Measurements from ENCODE around the gene CREB1. TPM values are rescaled to one million over a fixed set of nuclear protein-coding genes. Genes with fewer than 3 reads are reported as not detected.

Gene CREB1
- total RNA-seq, 4 donors from 2014 or later = 38.2 to 82.3 (median 49.4) TPM

- no peak for DNase-seq (ENCODE audit: low spot score)
- TF ChIP-seq CTCF (IDR thresholded peaks at IDR 0.05) = no peak
- ATAC-seq (ENCODE audit: low FRiP score) = no peak
Observed at GRCh38 chr2:207603486-207603885, 73.7 kb downstream of the CREB1 start.

GRCh38 chr2:207606399-207606798 is 76.6 kb downstream of the CREB1 start:
- TF ChIP-seq CTCF (IDR thresholded peaks at IDR 0.05) = no peak
- ATAC-seq (ENCODE audit: low FRiP score) = no peak

GRCh38 chr2:207606829-207607228 is 77.1 kb downstream of the CREB1 start:
- DNase-seq (ENCODE audit: low spot score) = no peak
- no peak for TF ChIP-seq CTCF (IDR thresholded peaks at IDR 0.05)
- ATAC-seq (ENCODE audit: low FRiP score) = no peak

More at GRCh38 chr2:207606399-207606798, 76.6 kb downstream of the CREB1 start:
- no peak for DNase-seq (ENCODE audit: low spot score)

GRCh38 chr2:207612714-207613113 is 83.0 kb downstream of the CREB1 start:
- no peak for ATAC-seq (ENCODE audit: low FRiP score)
- DNase-seq (ENCODE audit: low spot score) = no peak
- no peak for TF ChIP-seq CTCF (IDR thresholded peaks at IDR 0.05)

GRCh38 chr2:207614824-207615223 is 85.1 kb downstream of the CREB1 start:
- TF ChIP-seq CTCF (IDR thresholded peaks at IDR 0.05) = no peak
- DNase-seq (ENCODE audit: low spot score) (no peak), ATAC-seq (ENCODE audit: low FRiP score) (no peak)

GRCh38 chr2:207616185-207616584 is 86.4 kb downstream of the CREB1 start:
- TF ChIP-seq CTCF (IDR thresholded peaks at IDR 0.05) = no peak
- ATAC-seq (ENCODE audit: low FRiP score) (no peak), DNase-seq (ENCODE audit: low spot score) (no peak)

GRCh38 chr2:207617011-207617671 is 87.4 kb downstream of the CREB1 start:
- TF ChIP-seq CTCF (IDR thresholded peaks at IDR 0.05) = no peak
- DNase-seq (ENCODE audit: low spot score) (no peak), ATAC-seq (ENCODE audit: low FRiP score) (peak; percentile 85)

Data from omental fat pad (tissue), 4 donors.